Mesothelial cell of epicardium (in vitro differentiated cells): Measurements from ENCODE around the gene DNAH17. TPM values are rescaled to one million over a fixed set of nuclear protein-coding genes. Genes with fewer than 3 reads are reported as not detected.

ENCODE experiments used
- DNase-seq, 2 experiments: peaks; one replicate each; pipeline ENCODE4 v3.0.0; 2021; ENCODE audit warnings: low spot score in 2 of 2; ENCODE audit not compliant: unreplicated experiment in 2 of 2
- H3K27ac Mint-ChIP-seq: 2 replicates; pipeline ENCODE4 v1.8.0; 2021; ENCODE audit warnings: mixed read lengths
- H3K27me3 Mint-ChIP-seq: 2 replicates; pipeline ENCODE4 v1.8.0; 2021; ENCODE audit warnings: low read depth, mixed read lengths
- H3K36me3 Mint-ChIP-seq: 2 replicates; pipeline ENCODE4 v1.8.0; 2021; ENCODE audit warnings: mixed read lengths
- H3K4me1 Mint-ChIP-seq: 2 replicates; pipeline ENCODE4 v1.8.0; 2021; ENCODE audit warnings: mixed read lengths
- H3K4me3 Mint-ChIP-seq: 2 replicates; pipeline ENCODE4 v1.8.0; 2021; ENCODE audit warnings: mild to moderate bottlenecking, moderate library complexity, mixed read lengths
- H3K9me3 Mint-ChIP-seq: 2 replicates; pipeline ENCODE4 v1.8.0; 2021; ENCODE audit warnings: mixed read lengths
- CTCF ChIP-seq: fragments of 200-600 bp; sonication (generic); IDR thresholded peaks from one replicate; pipeline ENCODE4 v1.5.0; 2021; ENCODE audit warnings: antibody characterized with exemption; ENCODE audit not compliant: unreplicated experiment
- total RNA-seq: library from RNA; stranded (reverse); gene quantifications from 3 replicates; pipeline ENCODE4 v1.2.1, GENCODE V29; 2021

DNAH17 gene
- total RNA-seq, 1 donor from 2014 or later: 0.87 TPM

GRCh38 chr17:78437508-78438169, 139.6 kb downstream of the DNAH17 start:
- Mint-ChIP-seq H3K9me3 (no peaks in the 10 kb centered on the region), H3K27me3 (peaks cover 6% of the 10 kb centered on the region), H3K4me1 (no peaks in the 10 kb centered on the region), H3K4me3 (no peak overlapping the region), H3K36me3 (no peaks in the 10 kb centered on the region), H3K27ac (no peak overlapping the region)
- TF ChIP-seq CTCF: no peak
- no peak for DNase-seq

- Mint-ChIP-seq H3K4me1 (no peaks in the 10 kb centered on the region), H3K9me3 (no peaks in the 10 kb centered on the region), H3K4me3 (no peak overlapping the region), H3K36me3 (no peaks in the 10 kb centered on the region), H3K27ac (no peak overlapping the region), H3K27me3 (peaks cover 6% of the 10 kb centered on the region)
- TF ChIP-seq CTCF: no peak
- DNase-seq: no peak
These were observed 141.7 kb downstream of the DNAH17 start for GRCh38 chr17:78435330-78436005.

GRCh38 chr17:78434455-78435329, 142.5 kb downstream of the DNAH17 start:
- Mint-ChIP-seq H3K4me3 (no peak overlapping the region), H3K27me3 (peaks cover 6% of the 10 kb centered on the region), H3K36me3 (peaks cover 5% of the 10 kb centered on the region), H3K9me3 (no peaks in the 10 kb centered on the region), H3K4me1 (no peaks in the 10 kb centered on the region), H3K27ac (no peak overlapping the region)
- no peak for TF ChIP-seq CTCF
- DNase-seq: no peak

DNA sequence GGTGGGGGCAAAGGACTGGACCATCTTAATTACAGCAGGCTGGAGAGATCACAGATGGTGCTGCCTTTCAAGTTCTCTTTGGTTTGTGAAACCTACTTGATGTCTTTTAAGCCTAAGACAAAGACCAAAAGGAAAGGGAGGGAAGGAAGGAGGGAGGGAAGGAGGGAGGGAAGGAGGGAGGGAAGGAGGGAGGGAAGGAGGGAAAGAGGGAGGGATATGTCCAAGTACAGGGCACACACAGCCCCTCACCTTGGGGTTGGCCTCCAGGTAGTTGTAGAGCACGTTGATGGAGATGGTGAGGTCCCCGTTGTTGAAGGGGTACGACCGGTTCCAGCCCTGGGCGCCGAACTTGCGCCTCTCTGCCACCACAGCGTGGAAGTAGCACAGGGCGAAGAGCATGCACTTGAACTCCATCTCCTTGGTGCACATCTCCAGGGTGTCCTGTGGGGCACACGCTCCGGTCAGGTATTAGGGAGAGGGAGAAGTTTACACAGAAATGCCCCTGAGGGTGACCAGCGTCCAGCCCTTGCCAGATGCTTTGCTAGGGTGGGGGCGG, 143.3 kb downstream of the DNAH17 start:
- peaks cover 6% of the 10 kb centered on the region for H3K27me3 Mint-ChIP-seq
- H3K36me3 Mint-ChIP-seq: peaks cover 7% of the 10 kb centered on the region
- no peaks in the 10 kb centered on the region for H3K9me3 Mint-ChIP-seq
- H3K4me3 Mint-ChIP-seq: no peak overlapping the region
- H3K27ac Mint-ChIP-seq: no peak overlapping the region
- H3K4me1 Mint-ChIP-seq: peaks cover 4% of the 10 kb centered on the region
- no peak for DNase-seq
- no peak for TF ChIP-seq CTCF

- no peaks in the 10 kb centered on the region for H3K9me3 Mint-ChIP-seq
- H3K27me3 Mint-ChIP-seq: peaks cover 6% of the 10 kb centered on the region
- peaks cover 11% of the 10 kb centered on the region for H3K4me1 Mint-ChIP-seq
- H3K36me3 Mint-ChIP-seq: peaks cover 9% of the 10 kb centered on the region
- no peak overlapping the region for H3K27ac Mint-ChIP-seq
- DNase-seq: no peak
- no peak for TF ChIP-seq CTCF
- H3K4me3 Mint-ChIP-seq: no peak overlapping the region
These were observed 144.0 kb downstream of the DNAH17 start for GRCh38 chr17:78433013-78433727.
